Chondrocyte (in vitro differentiated cells): ENCODE data around the gene AKAP13. TPM values are rescaled to one million over a fixed set of nuclear protein-coding genes. Genes with fewer than 3 reads are reported as not detected.
A peak's percentile ranks its signal among the peaks of the same experiment; 100 is the strongest.

Experiments
- DNase-seq: peaks from one replicate; pipeline ENCODE4 v3.0.0; 2021; ENCODE audit warnings: mixed read lengths, low spot score
- H3K27ac Mint-ChIP-seq: one replicate; pipeline ENCODE4 v1.8.0; 2021; ENCODE audit warnings: mild to moderate bottlenecking, moderate library complexity, mixed read lengths; ENCODE audit not compliant: unreplicated experiment
- H3K27me3 Mint-ChIP-seq: 2 replicates; pipeline ENCODE4 v1.8.0; 2021; ENCODE audit warnings: low read depth, mixed read lengths
- H3K36me3 Mint-ChIP-seq: 2 replicates; pipeline ENCODE4 v1.8.0; 2021; ENCODE audit warnings: low read depth, mixed read lengths
- H3K4me1 Mint-ChIP-seq: 2 replicates; pipeline ENCODE4 v1.8.0; 2021; ENCODE audit warnings: low read depth, mild to moderate bottlenecking, mixed read lengths
- H3K4me3 Mint-ChIP-seq: one replicate; pipeline ENCODE4 v1.8.0; 2021; ENCODE audit warnings: mild to moderate bottlenecking, moderate library complexity, mixed read lengths; ENCODE audit not compliant: unreplicated experiment
- H3K9me3 Mint-ChIP-seq: 2 replicates; pipeline ENCODE4 v1.8.0; 2021; ENCODE audit warnings: low read depth, mixed read lengths
- CTCF ChIP-seq: fragments of 200-600 bp; sonication (generic); IDR thresholded peaks from 2 replicates; pipeline ENCODE4 v1.5.0; 2021; ENCODE audit warnings: antibody characterized with exemption, mild to moderate bottlenecking, moderate library complexity
- total RNA-seq: library from RNA; stranded (reverse); gene quantifications from 3 replicates; pipeline ENCODE4 v1.2.1, GENCODE V29; 2021

The AKAP13 gene
- total RNA-seq, 1 donor from 2014 or later = 80.6 TPM

GRCh38 chr15:85558848-85559247, 178.4 kb downstream of the AKAP13 start:
- no peak for DNase-seq
- Mint-ChIP-seq H3K27me3 (no peaks in the 10 kb centered on the region), H3K27ac (no peak overlapping the region), H3K4me1 (peaks cover 14% of the 10 kb centered on the region), H3K9me3 (no peaks in the 10 kb centered on the region), H3K36me3 (no peaks in the 10 kb centered on the region), H3K4me3 (no peak overlapping the region)
- TF ChIP-seq CTCF = no peak

GRCh38 chr15:85559530-85559929, 179.1 kb downstream of the AKAP13 start:
- no peak overlapping the region for H3K27ac Mint-ChIP-seq
- H3K27me3 Mint-ChIP-seq = no peaks in the 10 kb centered on the region
- H3K36me3 Mint-ChIP-seq = no peaks in the 10 kb centered on the region
- no peak for DNase-seq
- H3K4me1 Mint-ChIP-seq = peaks cover 19% of the 10 kb centered on the region
- no peaks in the 10 kb centered on the region for H3K9me3 Mint-ChIP-seq
- no peak overlapping the region for H3K4me3 Mint-ChIP-seq
- no peak for TF ChIP-seq CTCF

GRCh38 chr15:85562824-85563223, 182.4 kb downstream of the AKAP13 start:
- DNase-seq = no peak
- H3K27ac Mint-ChIP-seq = no peak overlapping the region
- H3K36me3 Mint-ChIP-seq = no peaks in the 10 kb centered on the region
- peaks cover 18% of the 10 kb centered on the region for H3K4me1 Mint-ChIP-seq
- H3K27me3 Mint-ChIP-seq = no peaks in the 10 kb centered on the region
- no peak overlapping the region for H3K4me3 Mint-ChIP-seq
- TF ChIP-seq CTCF = no peak
- no peaks in the 10 kb centered on the region for H3K9me3 Mint-ChIP-seq

GRCh38 chr15:85563328-85563727, 182.9 kb downstream of the AKAP13 start:
- Mint-ChIP-seq H3K4me1 (peaks cover 22% of the 10 kb centered on the region), H3K9me3 (no peaks in the 10 kb centered on the region), H3K4me3 (no peak overlapping the region), H3K27me3 (no peaks in the 10 kb centered on the region), H3K36me3 (no peaks in the 10 kb centered on the region), H3K27ac (peak overlapping the region; percentile 65)
- no peak for TF ChIP-seq CTCF
- DNase-seq = no peak

GRCh38 chr15:85563731-85564130, 183.3 kb downstream of the AKAP13 start:
- H3K27ac Mint-ChIP-seq = peak overlapping the region; percentile 65
- peaks cover 24% of the 10 kb centered on the region for H3K4me1 Mint-ChIP-seq
- no peak for TF ChIP-seq CTCF
- no peak overlapping the region for H3K4me3 Mint-ChIP-seq
- no peak for DNase-seq
- H3K36me3 Mint-ChIP-seq = no peaks in the 10 kb centered on the region
- no peaks in the 10 kb centered on the region for H3K27me3 Mint-ChIP-seq
- H3K9me3 Mint-ChIP-seq = no peaks in the 10 kb centered on the region
